MM.1S (cell line): ENCODE measurements around the gene MARCHF6.

Experiments
- DNase-seq: peaks from one replicate; pipeline ENCODE4 v3.0.0-alpha.2; 2015
- H2AFZ ChIP-seq: fragments of 300-600 bp; sonication (generic); 2 replicates; pipeline ENCODE4 v1.6.0; 2016; ENCODE audit warnings: antibody characterized with exemption, low read length
- H3F3A ChIP-seq: fragments of 300-600 bp; sonication (generic); 2 replicates; pipeline ENCODE4 v1.6.1; 2016; ENCODE audit warnings: mild to moderate bottlenecking, antibody characterized with exemption, low read length, moderate library complexity, mixed read lengths; ENCODE audit not compliant: insufficient read depth
- H3K27ac ChIP-seq: fragments of 300-600 bp; sonication (generic); 2 replicates; pipeline ENCODE4 v1.5.1; 2016; ENCODE audit warnings: mild to moderate bottlenecking, low read length
- H3K27me3 ChIP-seq: fragments of 300-600 bp; sonication (generic); replicated peaks from 2 replicates; pipeline ENCODE4 v1.6.0; 2016; ENCODE audit warnings: low read length; ENCODE audit not compliant: insufficient read depth
- H3K36me3 ChIP-seq: fragments of 300-600 bp; sonication (generic); replicated peaks from 2 replicates; pipeline ENCODE4 v1.6.1; 2016; ENCODE audit warnings: mild to moderate bottlenecking, low read length, mixed read lengths; ENCODE audit not compliant: insufficient read depth
- H3K4me1 ChIP-seq: fragments of 300-600 bp; sonication (generic); 2 replicates; pipeline ENCODE4 v1.6.1; 2016; ENCODE audit warnings: low read length, mixed read lengths
- H3K4me2 ChIP-seq: fragments of 300-600 bp; sonication (generic); 2 replicates; pipeline ENCODE4 v1.6.0; 2016; ENCODE audit warnings: low read depth, low read length
- H3K4me3 ChIP-seq: fragments of 300-600 bp; sonication (generic); 2 replicates; pipeline ENCODE4 v1.5.1; 2016; ENCODE audit warnings: low read length, mixed read lengths
- H3K79me2 ChIP-seq: fragments of 300-600 bp; sonication (generic); 2 replicates; pipeline ENCODE4 v1.6.1; 2016; ENCODE audit warnings: mixed run types, low read length, mixed read lengths
- H3K9ac ChIP-seq: fragments of 300-600 bp; sonication (generic); 2 replicates; pipeline ENCODE4 v1.6.1; 2016; ENCODE audit warnings: low read length, mixed read lengths
- H3K9me2 ChIP-seq: fragments of 300-600 bp; sonication (generic); replicated peaks from 2 replicates; pipeline ENCODE4 v1.6.1; 2016; ENCODE audit warnings: mild to moderate bottlenecking, low read length, mixed read lengths; ENCODE audit not compliant: insufficient read depth
- H3K9me3 ChIP-seq: fragments of 300-600 bp; sonication (generic); replicated peaks from 2 replicates; pipeline ENCODE4 v1.6.1; 2016; ENCODE audit warnings: mild to moderate bottlenecking, low read length, mixed read lengths; ENCODE audit not compliant: insufficient read depth
- H4K20me1 ChIP-seq: fragments of 300-600 bp; sonication (generic); 2 replicates; pipeline ENCODE4 v1.6.1; 2016; ENCODE audit warnings: mild to moderate bottlenecking, low read length, moderate library complexity, mixed read lengths; ENCODE audit not compliant: insufficient read depth
- CTCF ChIP-seq: fragments of 300-600 bp; sonication (generic); IDR thresholded peaks from 2 replicates; pipeline ENCODE4 v1.5.1; 2016; ENCODE audit warnings: antibody characterized with exemption, low read length, mixed read lengths
- EZH2 ChIP-seq: fragments of 300-600 bp; sonication (generic); optimal IDR thresholded peaks from 2 replicates; pipeline ENCODE3; 2017; ENCODE audit warnings: low read depth, mild to moderate bottlenecking, antibody characterized with exemption, low read length, mixed read lengths
- EZH2phosphoT487 ChIP-seq: fragments of 300-600 bp; sonication (generic); IDR thresholded peaks from 2 replicates; pipeline ENCODE4 v1.6.1; 2018; ENCODE audit warnings: antibody characterized with exemption, low read length

The MARCHF6 gene

GRCh38 chr5:10381803-10382202 is 28.3 kb downstream of the MARCHF6 start:
- H3K9me2 ChIP-seq, result no peaks in the 10 kb centered on the region
- peaks cover 8% of the 10 kb centered on the region for H4K20me1 ChIP-seq
- no peak overlapping the region for H3K4me3 ChIP-seq
- DNase-seq, result no peak
- H3K9me3 ChIP-seq, result no peaks in the 10 kb centered on the region
- H2AFZ ChIP-seq, result no peak overlapping the region
- H3K4me1 ChIP-seq, result no peaks in the 10 kb centered on the region
- H3F3A ChIP-seq, result no peaks in the 10 kb centered on the region
- no peak overlapping the region for H3K4me2 ChIP-seq
- peaks cover 93% of the 10 kb centered on the region for H3K79me2 ChIP-seq
- no peak overlapping the region for H3K9ac ChIP-seq
- no peaks in the 10 kb centered on the region for H3K27me3 ChIP-seq
- H3K36me3 ChIP-seq, result peaks cover 15% of the 10 kb centered on the region
- TF ChIP-seq EZH2phosphoT487, result no peak
- no peak for TF ChIP-seq EZH2
- no peak for TF ChIP-seq CTCF
- H3K27ac ChIP-seq, result no peak overlapping the region

GRCh38 chr5:10384483-10384882 is 31.0 kb downstream of the MARCHF6 start:
- Histone ChIP-seq H3F3A (no peaks in the 10 kb centered on the region), H3K4me2 (no peak overlapping the region), H3K9me3 (no peaks in the 10 kb centered on the region), H3K9me2 (no peaks in the 10 kb centered on the region), H3K4me3 (no peak overlapping the region), H2AFZ (no peak overlapping the region), H3K27ac (no peak overlapping the region), H3K9ac (no peak overlapping the region), H3K79me2 (peaks cover 80% of the 10 kb centered on the region), H3K27me3 (no peaks in the 10 kb centered on the region), H3K36me3 (peaks cover 11% of the 10 kb centered on the region), H3K4me1 (no peaks in the 10 kb centered on the region), H4K20me1 (no peaks in the 10 kb centered on the region; the same call in 1 of the 2 replicates)
- no peak for DNase-seq
- TF ChIP-seq EZH2, result no peak
- no peak for TF ChIP-seq CTCF
- no peak for TF ChIP-seq EZH2phosphoT487

- Histone ChIP-seq H3K9ac (no peak overlapping the region), H3K9me3 (no peaks in the 10 kb centered on the region), H3K79me2 (peaks cover 63% of the 10 kb centered on the region), H2AFZ (no peak overlapping the region), H3F3A (no peaks in the 10 kb centered on the region), H3K27me3 (no peaks in the 10 kb centered on the region), H3K4me3 (no peak overlapping the region), H3K4me2 (no peak overlapping the region), H3K4me1 (no peaks in the 10 kb centered on the region), H3K27ac (no peak overlapping the region), H3K9me2 (no peaks in the 10 kb centered on the region), H3K36me3 (peaks cover 5% of the 10 kb centered on the region; the same call in 1 of the 2 replicates), H4K20me1 (no peaks in the 10 kb centered on the region; the same call in 1 of the 2 replicates)
- no peak for DNase-seq
- TF ChIP-seq EZH2phosphoT487, result no peak
- no peak for TF ChIP-seq CTCF
- no peak for TF ChIP-seq EZH2
These were observed 34.2 kb downstream of the MARCHF6 start for GRCh38 chr5:10387690-10388089.
